Liver (tissue), 9 donors: ENCODE results near the gene LRRN1. TPM values are rescaled to one million over a fixed set of nuclear protein-coding genes. Genes with fewer than 3 reads are reported as not detected.

Experiments used
- DNase-seq: peaks from one replicate; pipeline ENCODE4 v3.0.0-alpha.2; 2017; ENCODE audit warnings: low spot score
- H3K27ac ChIP-seq, 2 donors: one replicate each; pipeline ENCODE4 v1.7.0; 2013; ENCODE audit warnings: inconsistent platforms in 2 of 2, low read length in 2 of 2, control low read depth in 1 of 2, low read depth in 1 of 2, mild to moderate bottlenecking in 1 of 2
- H3K27me3 ChIP-seq, 4 donors: one replicate each; pipeline versions ENCODE4 v1.6.1 to v1.7.0; 2013; ENCODE audit warnings: low read length in 3 of 4, inconsistent platforms in 1 of 4, mild to moderate bottlenecking in 1 of 4, moderate library complexity in 1 of 4; ENCODE audit not compliant: control insufficient read depth in 4 of 4, insufficient read depth in 4 of 4
- H3K36me3 ChIP-seq, 4 donors: one replicate each; pipeline versions ENCODE4 v1.6.1 to v1.7.0; 2013; ENCODE audit warnings: low read length in 3 of 4, mild to moderate bottlenecking in 3 of 4, low read depth in 1 of 4, moderate library complexity in 1 of 4; ENCODE audit not compliant: control insufficient read depth in 4 of 4, insufficient read depth in 3 of 4
- H3K4me1 ChIP-seq, 4 donors: one replicate each; pipeline versions ENCODE4 v1.6.1 to v1.7.0; 2013; ENCODE audit warnings: low read length in 3 of 4, mild to moderate bottlenecking in 3 of 4, moderate library complexity in 1 of 4; ENCODE audit not compliant: control insufficient read depth in 4 of 4, insufficient read depth in 4 of 4
- H3K4me3 ChIP-seq, 3 donors: one replicate each; pipeline versions ENCODE4 v1.6.1 to v1.7.0; 2013; ENCODE audit warnings: low read length in 3 of 3, control low read depth in 1 of 3, low read depth in 1 of 3, mild to moderate bottlenecking in 1 of 3
- H3K9ac ChIP-seq, 2 donors: one replicate each; pipeline ENCODE4 v1.7.0; 2013; ENCODE audit warnings: low read length in 2 of 2, mild to moderate bottlenecking in 2 of 2, moderate library complexity in 2 of 2, control low read depth in 1 of 2, low read depth in 1 of 2
- H3K9me3 ChIP-seq, 4 donors: one replicate each; pipeline versions ENCODE4 v1.6.1 to v1.7.0; 2013; ENCODE audit warnings: low read length in 3 of 4; ENCODE audit not compliant: control insufficient read depth in 4 of 4
- ATF3 ChIP-seq: IDR thresholded peaks from 2 replicates; pipeline ENCODE4 v1.6.1; 2016; ENCODE audit warnings: antibody characterized with exemption
- CTCF ChIP-seq: fragments of 150-350 bp; IDR thresholded peaks from 2 replicates; pipeline ENCODE4 v1.5.1; 2017; ENCODE audit warnings: improper control_type of control experiment, low read depth, low read length; ENCODE audit not compliant: missing input control
- EGR1 ChIP-seq, 2 donors: IDR thresholded peaks; 2 replicates each; pipeline ENCODE4 v1.6.1; 2016 to 2018; ENCODE audit warnings: antibody characterized with exemption in 2 of 2, low read depth in 2 of 2
- FOXA1 ChIP-seq: IDR thresholded peaks from 2 replicates; pipeline ENCODE4 v1.6.1; 2016; ENCODE audit warnings: antibody characterized with exemption
- FOXA2 ChIP-seq: IDR thresholded peaks from 2 replicates; pipeline ENCODE4 v1.6.1; 2016; ENCODE audit warnings: antibody characterized with exemption
- GABPA ChIP-seq, 2 donors: IDR thresholded peaks in 1 of 2; conservative IDR thresholded peaks in 1 of 2; 2 replicates each; pipeline ENCODE4 v1.6.1; 2016; ENCODE audit warnings: antibody characterized with exemption in 2 of 2, mild to moderate bottlenecking in 1 of 2, moderate library complexity in 1 of 2
- HNF4A ChIP-seq, 2 donors: conservative IDR thresholded peaks; 2 replicates each; pipeline ENCODE4 v1.6.1; 2016; ENCODE audit warnings: antibody characterized with exemption in 2 of 2, mild to moderate bottlenecking in 2 of 2
- HNF4G ChIP-seq: IDR thresholded peaks from 2 replicates; pipeline ENCODE4 v1.6.1; 2016; ENCODE audit warnings: antibody characterized with exemption
- JUND ChIP-seq, 2 donors: IDR thresholded peaks; 2 replicates each; pipeline ENCODE4 v1.6.1; 2016; ENCODE audit warnings: antibody characterized with exemption in 2 of 2
- NR2F2 ChIP-seq: IDR thresholded peaks from 2 replicates; pipeline ENCODE4 v1.6.1; 2016; ENCODE audit warnings: antibody characterized with exemption
- RAD21 ChIP-seq, 2 donors: IDR thresholded peaks; 2 replicates each; pipeline ENCODE4 v1.6.1; 2016; ENCODE audit warnings: antibody characterized with exemption in 2 of 2, mild to moderate bottlenecking in 2 of 2
- RXRA ChIP-seq, 2 donors: IDR thresholded peaks; 2 replicates each; pipeline ENCODE4 v1.6.1; 2017 to 2018; ENCODE audit warnings: antibody characterized with exemption in 2 of 2, mild to moderate bottlenecking in 1 of 2
- SP1 ChIP-seq: IDR thresholded peaks from 2 replicates; pipeline ENCODE4 v1.6.1; 2018; ENCODE audit warnings: antibody characterized with exemption, mild to moderate bottlenecking
- TAF1 ChIP-seq: conservative IDR thresholded peaks from 2 replicates; pipeline ENCODE4 v1.6.1; 2016; ENCODE audit warnings: antibody characterized with exemption, mild to moderate bottlenecking
- YY1 ChIP-seq: IDR thresholded peaks from 2 replicates; pipeline ENCODE4 v1.6.1; 2016; ENCODE audit warnings: antibody characterized with exemption, mild to moderate bottlenecking
- WGBS: extraction: QIAGEN DNeasy Blood & Tissue Kit; methylation state at CpG from one replicate; pipeline ENCODE4 v1.1.7; 2013; 5-methylcytosine and 5-hydroxymethylcytosine counted together
- polyA plus RNA-seq, 2 donors: library from polyadenylated mRNA; stranded (reverse) in 1 of 2; unstranded in 1 of 2; fragments of 200-250 nt in 1 of 2; fragments of >200 nt in 1 of 2; fragmentation: Nextera tagmentation in 1 of 2; extraction: Ambion mirVana in 1 of 2; gene quantifications; one replicate each; pipeline versions ENCODE4 v1.2.1 to v1.2.3, GENCODE V29; 2013 to 2015
- total RNA-seq, 2 donors: library from RNA; depleted of rRNA; stranded (reverse); fragments of >200 nt; gene quantifications; one replicate each; pipeline ENCODE4 v1.2.3, GENCODE V29; 2014
- TF ChIP-seq, protein P1 (sequence below): IDR thresholded peaks from 2 replicates; pipeline ENCODE4 v1.6.1; 2016; ENCODE audit warnings: antibody characterized with exemption
- TF ChIP-seq, protein P2 (sequence below): IDR thresholded peaks from 2 replicates; pipeline ENCODE4 v1.6.1; 2016; ENCODE audit warnings: antibody characterized with exemption, mild to moderate bottlenecking
- TF ChIP-seq, protein P3 (sequence below): IDR thresholded peaks from 2 replicates; pipeline ENCODE4 v1.6.1; 2016; ENCODE audit warnings: antibody characterized with exemption
- donor health status: healthy.
- donor health status: healthy.
- donor health status: healthy.
- donor health status: healthy.
- donor health status: healthy.

Gene LRRN1
- total and polyA plus RNA-seq, 4 donors = 0.14 to 0.59 (median 0.27) TPM

DNA sequence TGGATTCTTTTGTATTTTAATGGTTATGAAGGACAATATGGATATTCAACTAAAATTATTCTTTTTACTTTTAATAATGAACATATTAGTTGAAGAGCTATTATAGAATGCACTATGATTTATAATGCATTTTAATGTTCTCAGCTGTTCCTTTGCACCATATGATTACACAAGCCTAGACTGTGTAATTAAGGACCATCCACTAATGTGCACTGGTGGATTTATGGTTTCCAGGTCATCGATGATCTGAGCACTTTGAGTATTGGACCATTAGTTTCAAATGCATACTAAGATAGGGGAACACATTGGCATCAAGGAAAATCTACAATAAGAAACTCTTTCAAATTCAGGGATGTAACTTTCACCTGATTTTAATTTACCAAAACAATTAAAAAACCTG is 16.8 kb downstream of the LRRN1 start:
- H3K36me3 ChIP-seq = no peaks in the 10 kb centered on the region
- DNase-seq = no peak
- no peaks in the 10 kb centered on the region for H3K27me3 ChIP-seq
- WGBS = 95% methylated on average over 1 of the region's 1 CpG
- no peak overlapping the region for H3K9ac ChIP-seq
- no peaks in the 10 kb centered on the region for H3K9me3 ChIP-seq
- H3K4me3 ChIP-seq = no peak overlapping the region
- H3K4me1 ChIP-seq = no peaks in the 10 kb centered on the region
- TF ChIP-seq, protein P1, sequence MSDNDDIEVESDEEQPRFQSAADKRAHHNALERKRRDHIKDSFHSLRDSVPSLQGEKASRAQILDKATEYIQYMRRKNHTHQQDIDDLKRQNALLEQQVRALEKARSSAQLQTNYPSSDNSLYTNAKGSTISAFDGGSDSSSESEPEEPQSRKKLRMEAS = no peak
- no peak for TF ChIP-seq FOXA2
- TF ChIP-seq ATF3 = no peak
- no peak for TF ChIP-seq EGR1 (IDR thresholded peaks at IDR 0.05; ENCODE audit: low read depth in 2 of 2)
- no peak for TF ChIP-seq FOXA1
- TF ChIP-seq, protein P2, sequence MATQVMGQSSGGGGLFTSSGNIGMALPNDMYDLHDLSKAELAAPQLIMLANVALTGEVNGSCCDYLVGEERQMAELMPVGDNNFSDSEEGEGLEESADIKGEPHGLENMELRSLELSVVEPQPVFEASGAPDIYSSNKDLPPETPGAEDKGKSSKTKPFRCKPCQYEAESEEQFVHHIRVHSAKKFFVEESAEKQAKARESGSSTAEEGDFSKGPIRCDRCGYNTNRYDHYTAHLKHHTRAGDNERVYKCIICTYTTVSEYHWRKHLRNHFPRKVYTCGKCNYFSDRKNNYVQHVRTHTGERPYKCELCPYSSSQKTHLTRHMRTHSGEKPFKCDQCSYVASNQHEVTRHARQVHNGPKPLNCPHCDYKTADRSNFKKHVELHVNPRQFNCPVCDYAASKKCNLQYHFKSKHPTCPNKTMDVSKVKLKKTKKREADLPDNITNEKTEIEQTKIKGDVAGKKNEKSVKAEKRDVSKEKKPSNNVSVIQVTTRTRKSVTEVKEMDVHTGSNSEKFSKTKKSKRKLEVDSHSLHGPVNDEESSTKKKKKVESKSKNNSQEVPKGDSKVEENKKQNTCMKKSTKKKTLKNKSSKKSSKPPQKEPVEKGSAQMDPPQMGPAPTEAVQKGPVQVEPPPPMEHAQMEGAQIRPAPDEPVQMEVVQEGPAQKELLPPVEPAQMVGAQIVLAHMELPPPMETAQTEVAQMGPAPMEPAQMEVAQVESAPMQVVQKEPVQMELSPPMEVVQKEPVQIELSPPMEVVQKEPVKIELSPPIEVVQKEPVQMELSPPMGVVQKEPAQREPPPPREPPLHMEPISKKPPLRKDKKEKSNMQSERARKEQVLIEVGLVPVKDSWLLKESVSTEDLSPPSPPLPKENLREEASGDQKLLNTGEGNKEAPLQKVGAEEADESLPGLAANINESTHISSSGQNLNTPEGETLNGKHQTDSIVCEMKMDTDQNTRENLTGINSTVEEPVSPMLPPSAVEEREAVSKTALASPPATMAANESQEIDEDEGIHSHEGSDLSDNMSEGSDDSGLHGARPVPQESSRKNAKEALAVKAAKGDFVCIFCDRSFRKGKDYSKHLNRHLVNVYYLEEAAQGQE = no peak
- no peak for TF ChIP-seq TAF1
- TF ChIP-seq RXRA (IDR thresholded peaks at IDR 0.05) = no peak
- TF ChIP-seq, protein P3, sequence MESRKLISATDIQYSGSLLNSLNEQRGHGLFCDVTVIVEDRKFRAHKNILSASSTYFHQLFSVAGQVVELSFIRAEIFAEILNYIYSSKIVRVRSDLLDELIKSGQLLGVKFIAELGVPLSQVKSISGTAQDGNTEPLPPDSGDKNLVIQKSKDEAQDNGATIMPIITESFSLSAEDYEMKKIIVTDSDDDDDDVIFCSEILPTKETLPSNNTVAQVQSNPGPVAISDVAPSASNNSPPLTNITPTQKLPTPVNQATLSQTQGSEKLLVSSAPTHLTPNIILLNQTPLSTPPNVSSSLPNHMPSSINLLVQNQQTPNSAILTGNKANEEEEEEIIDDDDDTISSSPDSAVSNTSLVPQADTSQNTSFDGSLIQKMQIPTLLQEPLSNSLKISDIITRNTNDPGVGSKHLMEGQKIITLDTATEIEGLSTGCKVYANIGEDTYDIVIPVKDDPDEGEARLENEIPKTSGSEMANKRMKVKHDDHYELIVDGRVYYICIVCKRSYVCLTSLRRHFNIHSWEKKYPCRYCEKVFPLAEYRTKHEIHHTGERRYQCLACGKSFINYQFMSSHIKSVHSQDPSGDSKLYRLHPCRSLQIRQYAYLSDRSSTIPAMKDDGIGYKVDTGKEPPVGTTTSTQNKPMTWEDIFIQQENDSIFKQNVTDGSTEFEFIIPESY = no peak
- no peak for TF ChIP-seq YY1
- no peak for TF ChIP-seq HNF4A (conservative IDR thresholded peaks at IDR 0.05)
- no peak for TF ChIP-seq CTCF
- TF ChIP-seq JUND (IDR thresholded peaks at IDR 0.05) = no peak
- TF ChIP-seq HNF4G = no peak
- TF ChIP-seq SP1 = no peak
- TF ChIP-seq NR2F2 = no peak
- no peak for TF ChIP-seq GABPA (IDR thresholded peaks at IDR 0.05 in 1 of 2, conservative IDR thresholded peaks at IDR 0.05 in 1 of 2)
- TF ChIP-seq RAD21 (IDR thresholded peaks at IDR 0.05) = no peak
- H3K27ac ChIP-seq = no peak overlapping the region

GRCh38 chr3:3817865-3818264 is 18.6 kb downstream of the LRRN1 start:
- Histone ChIP-seq H3K27ac (no peak overlapping the region), H3K27me3 (no peaks in the 10 kb centered on the region), H3K4me3 (no peak overlapping the region), H3K9me3 (no peaks in the 10 kb centered on the region), H3K36me3 (no peaks in the 10 kb centered on the region), H3K4me1 (no peaks in the 10 kb centered on the region), H3K9ac (no peak overlapping the region)
- TF ChIP-seq, protein P3 = no peak
- TF ChIP-seq GABPA (IDR thresholded peaks at IDR 0.05 in 1 of 2, conservative IDR thresholded peaks at IDR 0.05 in 1 of 2) (no peak), FOXA2 (no peak)
- WGBS = 94% methylated on average over 5 of the region's 5 CpGs
- no peak for DNase-seq
